22Rv1 (cell line): Measurements from ENCODE around the gene ABTB2.
A peak's percentile ranks its signal among the peaks of the same experiment; 100 is the strongest.

ENCODE experiments used
- H3K27ac ChIP-seq: fragments of 450-650 bp; 2 replicates; pipeline ENCODE4 v1.5.1; 2017
- CTCF ChIP-seq: fragments of 450-650 bp; IDR thresholded peaks from 2 replicates; pipeline ENCODE4 v1.5.1; 2017; ENCODE audit warnings: mild to moderate bottlenecking
- ZFX ChIP-seq: fragments of 450-650 bp; IDR thresholded peaks from 2 replicates; pipeline ENCODE4 v1.6.1; 2017; ENCODE audit warnings: antibody characterized with exemption, borderline replicate concordance

ABTB2 gene

DNA sequence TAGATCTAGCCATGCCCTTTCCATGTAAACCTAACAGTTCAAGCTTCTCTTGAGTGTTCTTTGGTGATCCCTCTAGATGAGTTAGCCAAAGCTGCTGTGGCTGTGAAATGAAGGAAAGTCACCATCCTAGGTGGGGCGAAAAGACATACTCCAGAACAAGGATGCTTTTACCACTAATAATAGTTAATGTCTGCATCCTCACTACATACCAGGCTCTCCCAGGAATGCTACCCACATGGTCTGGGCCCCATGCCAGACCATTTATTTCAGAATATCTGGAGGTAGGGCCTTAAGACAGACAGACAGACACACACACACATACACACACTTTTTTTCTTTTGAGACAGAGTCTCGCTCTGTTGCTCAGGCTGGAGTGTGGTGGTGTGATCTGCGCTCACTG, 14.7 kb downstream of the ABTB2 start:
- H3K27ac ChIP-seq, result no peak overlapping the region

GRCh38 chr11:34341931-34342533, 15.8 kb downstream of the ABTB2 start:
- H3K27ac ChIP-seq, result no peak overlapping the region
- TF ChIP-seq ZFX, result no peak
- no peak for TF ChIP-seq CTCF

More for the DNA sequence above, 14.7 kb downstream of the ABTB2 start:
- no peak for TF ChIP-seq CTCF
- TF ChIP-seq ZFX, result no peak

DNA sequence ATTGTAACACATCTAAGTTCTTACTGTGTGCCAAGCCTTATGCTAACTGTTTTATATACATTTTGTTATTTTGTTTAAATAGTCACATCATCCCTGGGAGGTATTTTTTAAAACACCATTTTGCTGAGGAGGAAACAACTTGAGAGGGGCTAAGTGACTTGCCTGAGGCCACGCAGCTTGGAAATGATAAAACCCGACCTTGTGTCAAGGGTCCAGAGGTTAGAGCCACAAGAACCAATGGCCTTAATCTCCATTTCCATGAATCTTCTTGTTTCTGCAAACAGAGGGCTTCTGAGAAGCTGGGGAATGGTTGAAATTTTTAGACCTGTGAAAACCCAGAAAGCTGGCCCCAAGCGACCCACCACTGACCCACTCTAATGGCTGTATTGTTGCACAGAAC, 16.7 kb downstream of the ABTB2 start:
- TF ChIP-seq ZFX (no peak), CTCF (no peak)
- H3K27ac ChIP-seq, result no peak overlapping the region

- TF ChIP-seq ZFX (no peak), CTCF (no peak)
- H3K27ac ChIP-seq, result no peak overlapping the region
Measured at GRCh38 chr11:34340653-34341052, 17.2 kb downstream of the ABTB2 start.

- H3K27ac ChIP-seq, result peak overlapping the region; percentile 47
- TF ChIP-seq ZFX (no peak), CTCF (no peak)
Measured at GRCh38 chr11:34339149-34340064, 18.4 kb downstream of the ABTB2 start.

- H3K27ac ChIP-seq, result no peak overlapping the region
Measured at GRCh38 chr11:34337016-34337415, 20.8 kb downstream of the ABTB2 start.

More at GRCh38 chr11:34337016-34337415, 20.8 kb downstream of the ABTB2 start:
- TF ChIP-seq ZFX (no peak), CTCF (no peak)
